NK-92 (cell line): ENCODE results near the gene LTBP3.
A peak's percentile ranks its signal among the peaks of the same experiment; 100 is the strongest.
"Not testable (repeated sequence)": the region's sequence is repeated elsewhere in the genome, so short reads cannot be mapped to it uniquely, and the experiment has no call there.

Experiments used
- DNase-seq: peaks from one replicate; lab custom pipeline; 2025; ENCODE audit not compliant: unreplicated experiment; lab: John Stamatoyannopoulos, UW

Gene LTBP3

GRCh38 chr11:65538232-65538914 is 19.8 kb downstream of the LTBP3 start:
- no peak for DNase-seq

GRCh38 chr11:65537620-65538231 is 20.4 kb downstream of the LTBP3 start:
- DNase-seq, result no peak

GRCh38 chr11:65537296-65537597 is 20.9 kb downstream of the LTBP3 start:
- DNase-seq, result no peak

GRCh38 chr11:65536412-65537295 is 21.5 kb downstream of the LTBP3 start:
- no peak for DNase-seq

GRCh38 chr11:65535102-65535501 is 23.1 kb downstream of the LTBP3 start:
- DNase-seq, result no peak

- no peak for DNase-seq
These were observed 25.6 kb downstream of the LTBP3 start for GRCh38 chr11:65532388-65533064.

- DNase-seq, result no peak
These were observed 28.0 kb downstream of the LTBP3 start for GRCh38 chr11:65530157-65530496.

- DNase-seq, result no peak
These were observed 28.5 kb downstream of the LTBP3 start for GRCh38 chr11:65529475-65530156.

GRCh38 chr11:65528819-65529350 is 29.3 kb downstream of the LTBP3 start:
- no peak for DNase-seq

GRCh38 chr11:65526744-65527143 is 31.4 kb downstream of the LTBP3 start:
- DNase-seq, result no peak

GRCh38 chr11:65525546-65526480 is 32.3 kb downstream of the LTBP3 start:
- no peak for DNase-seq

- peak; percentile 45 for DNase-seq
These were observed 33.2 kb downstream of the LTBP3 start, which contains the start of gene SCYL1 for GRCh38 chr11:65524741-65525545. Gene SCYL1, plus strand, starts transcription at chr11:65525083. Its CDS starts 71 bp downstream, at chr11:65525154.

- DNase-seq, result no peak
These were observed 34.0 kb downstream of the LTBP3 start for GRCh38 chr11:65524014-65524740.

GRCh38 chr11:65523631-65523968 is 34.6 kb downstream of the LTBP3 start:
- DNase-seq, result not testable (repeated sequence)

GRCh38 chr11:65522718-65523630 is 35.2 kb downstream of the LTBP3 start:
- not testable (repeated sequence) for DNase-seq

GRCh38 chr11:65521777-65522521 is 36.2 kb downstream of the LTBP3 start:
- not testable (repeated sequence) for DNase-seq
